Hematopoietic multipotent progenitor cell treated with erythropoietin and hydrocortisone succinate and interleukin-3 and kit ligand, for 17 days (in vitro differentiated cells): ENCODE measurements around the gene MARCHF5.
"Not testable (repeated sequence)": the region's sequence is repeated elsewhere in the genome, so short reads cannot be mapped to it uniquely, and the experiment has no call there.

Experiments
- DNase-seq: peaks from one replicate; pipeline ENCODE4 v3.0.0-alpha.2; 2015; ENCODE audit warnings: low spot score

MARCHF5 gene

DNA sequence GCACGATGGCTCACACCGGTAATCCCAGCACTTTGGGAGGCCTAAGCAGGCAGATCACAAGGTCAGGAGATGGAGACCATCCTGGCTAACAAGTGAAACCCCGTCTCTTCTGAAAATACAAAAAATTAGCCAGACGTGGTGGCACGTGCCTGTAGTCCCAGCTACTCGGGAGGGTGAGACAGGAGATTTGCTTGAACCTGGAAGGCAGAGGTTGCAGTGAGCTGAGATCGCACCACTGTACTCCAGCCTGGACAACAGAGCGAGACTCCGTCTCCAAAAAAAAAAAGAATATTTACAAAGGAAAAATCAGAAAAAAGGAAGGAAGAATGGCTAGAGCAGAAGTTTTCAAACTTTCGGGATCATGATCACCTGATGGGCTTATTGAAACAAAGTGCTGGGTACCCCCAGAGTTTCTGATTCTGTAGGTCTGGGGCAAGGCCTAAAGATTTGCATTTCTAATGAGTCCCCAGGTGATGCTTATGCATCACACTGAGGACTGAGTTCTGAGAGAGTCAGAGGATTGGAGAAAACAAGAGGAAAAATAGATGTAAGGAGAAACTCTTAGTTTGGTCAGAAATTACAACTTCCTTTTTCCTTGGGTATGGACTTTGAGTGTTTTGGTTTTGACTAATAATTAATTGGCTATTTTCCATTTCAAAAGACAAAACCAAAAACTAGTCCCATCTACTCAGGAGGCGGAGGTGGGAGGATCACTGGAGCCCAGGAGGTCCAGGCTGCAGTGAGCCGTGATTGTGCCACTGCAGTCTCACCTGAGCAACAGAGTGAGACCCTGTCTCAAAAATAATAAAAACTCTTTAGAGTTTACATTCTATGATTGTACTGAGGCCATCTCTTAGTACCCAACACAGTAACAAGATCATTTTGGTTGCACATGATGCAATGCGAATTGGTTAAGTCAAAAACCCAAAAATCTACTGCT, 14.4 kb downstream of the MARCHF5 start:
- no peak for DNase-seq

GRCh38 chr10:92309272-92309671, 18.3 kb downstream of the MARCHF5 start:
- DNase-seq = no peak

DNA sequence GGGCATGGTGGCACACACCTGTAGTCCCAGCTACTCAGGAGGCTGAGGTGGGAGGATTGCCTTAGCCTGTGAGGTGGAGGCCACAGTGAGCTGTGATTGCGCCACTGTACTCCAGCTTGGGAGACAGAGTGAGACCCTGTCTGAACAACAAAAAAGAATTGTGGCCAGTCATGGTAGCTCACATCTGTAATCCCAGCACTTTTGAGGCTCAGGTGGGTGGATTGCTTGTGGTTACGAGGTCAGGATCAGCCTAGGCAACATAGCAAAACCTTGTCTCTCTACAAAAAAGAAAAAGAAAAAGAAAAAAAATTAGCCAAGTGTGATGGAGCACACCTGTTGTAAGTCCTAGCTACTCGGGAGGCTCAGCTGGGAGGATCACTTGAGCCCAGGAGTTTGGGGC, 22.8 kb downstream of the MARCHF5 start:
- no peak for DNase-seq

- DNase-seq = no peak
These were observed 25.6 kb downstream of the MARCHF5 start for GRCh38 chr10:92316610-92317009.

DNA sequence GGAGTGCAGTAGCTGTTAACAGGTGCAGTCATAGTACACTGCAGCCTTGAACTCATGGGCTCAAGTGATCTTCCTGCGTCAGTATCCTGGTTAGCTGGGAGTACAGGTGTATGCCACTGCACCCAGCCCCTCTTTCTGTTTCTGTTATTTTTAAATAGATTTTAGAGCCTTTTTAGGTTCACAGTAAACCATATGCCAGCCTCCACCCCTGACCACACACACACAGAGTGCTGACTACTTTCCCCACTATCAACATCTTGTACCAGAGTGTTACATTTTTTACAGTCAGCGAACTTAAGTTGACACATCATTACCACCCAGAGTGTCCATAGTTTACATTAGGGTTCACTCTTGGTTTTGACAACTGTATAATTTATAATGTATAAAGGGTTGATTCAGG, 32.1 kb downstream of the MARCHF5 start:
- no peak for DNase-seq

DNA sequence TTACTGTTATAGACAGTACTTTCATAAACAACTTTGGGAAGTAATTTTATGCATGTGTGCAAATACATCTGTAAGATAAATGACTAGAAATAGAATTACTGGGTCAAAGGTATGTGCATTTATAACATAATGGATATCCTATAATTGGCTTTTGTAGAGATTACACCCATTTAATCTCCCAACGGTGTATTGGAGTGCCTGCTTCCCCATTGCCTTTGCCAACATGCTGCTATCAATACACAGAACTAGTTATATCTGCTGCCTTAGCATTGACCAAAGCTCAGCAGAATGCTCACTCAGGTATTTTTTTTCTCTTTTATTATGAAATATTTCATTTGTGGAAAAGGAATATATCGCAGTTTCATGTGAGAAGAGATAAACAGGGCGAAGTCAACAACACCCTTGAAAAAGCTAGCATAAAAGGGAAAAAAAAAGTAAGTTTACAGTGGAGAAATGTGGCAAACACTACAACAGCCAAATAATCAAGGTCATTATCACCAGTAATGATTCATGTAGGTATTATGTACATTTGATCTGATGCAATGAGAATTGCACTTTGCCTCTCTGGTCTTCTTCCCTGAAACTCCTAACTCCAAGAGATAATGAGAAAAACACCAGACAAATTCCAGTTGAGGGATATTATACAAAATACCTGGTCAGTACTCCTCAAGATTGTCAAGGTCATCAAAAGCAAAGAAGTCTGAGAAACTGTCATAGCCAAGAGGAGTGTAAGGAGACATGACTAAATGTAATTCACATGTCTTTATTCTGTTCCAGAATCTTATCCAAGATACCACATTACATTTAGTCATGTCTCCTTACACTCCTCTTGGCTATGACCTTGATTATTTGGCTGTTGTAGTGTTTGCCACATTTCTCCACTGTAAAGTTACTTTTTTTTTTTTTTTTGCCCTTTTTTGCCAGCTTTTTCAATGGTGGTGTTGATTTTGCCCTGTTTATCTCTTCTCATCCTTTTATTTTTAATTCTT, 36.8 kb downstream of the MARCHF5 start:
- no peak for DNase-seq

GRCh38 chr10:92328993-92329392, 38.0 kb downstream of the MARCHF5 start:
- DNase-seq = no peak

- DNase-seq = not testable (repeated sequence)
These were observed 39.0 kb downstream of the MARCHF5 start for GRCh38 chr10:92329927-92330326.

GRCh38 chr10:92342796-92343195, 51.8 kb downstream of the MARCHF5 start:
- no peak for DNase-seq

DNA sequence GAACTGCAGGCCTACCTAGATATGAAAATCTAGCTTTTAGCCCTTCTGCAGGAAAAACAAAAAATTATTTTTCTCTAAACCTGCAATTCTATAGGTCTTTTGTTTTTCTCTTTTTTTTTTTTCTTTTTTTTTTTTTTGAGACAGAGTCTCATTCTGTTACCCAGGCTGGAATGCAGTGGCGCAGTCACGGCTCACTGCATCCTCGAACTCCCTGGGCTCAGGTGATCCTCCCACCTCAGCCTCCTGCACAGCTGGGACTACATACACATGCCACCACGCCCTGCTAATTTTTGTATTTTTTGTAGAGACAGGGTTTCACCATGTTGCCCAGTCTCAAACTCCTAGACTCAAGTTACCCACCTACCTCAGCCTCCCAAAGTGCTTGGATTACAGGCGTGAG, 54.6 kb downstream of the MARCHF5 start:
- not testable (repeated sequence) for DNase-seq

GRCh38 chr10:92347035-92347676, 56.2 kb downstream of the MARCHF5 start:
- DNase-seq = not testable (repeated sequence)

DNA sequence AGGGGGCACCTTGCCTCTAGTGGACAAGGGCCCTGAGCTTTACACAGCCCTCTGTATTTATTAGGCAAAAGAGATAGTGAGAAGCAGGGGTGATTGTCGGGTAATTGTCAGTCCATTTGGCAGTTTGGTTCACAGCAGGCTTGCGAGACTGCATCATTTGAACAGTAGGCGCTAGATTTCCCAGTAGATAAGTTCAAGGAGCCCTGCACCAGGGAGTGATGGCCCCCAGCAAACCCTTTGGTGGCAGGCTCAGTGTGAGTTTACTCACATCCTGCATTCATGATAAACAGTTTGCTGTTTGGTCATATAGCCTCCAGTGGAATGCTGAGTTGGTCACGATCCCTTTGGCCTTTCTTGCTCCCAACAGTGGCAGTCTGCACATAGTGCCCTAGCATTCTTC, 59.4 kb downstream of the MARCHF5 start:
- no peak for DNase-seq

GRCh38 chr10:92354587-92354986, 63.6 kb downstream of the MARCHF5 start:
- no peak for DNase-seq

- DNase-seq = no peak
These were observed 65.1 kb downstream of the MARCHF5 start for GRCh38 chr10:92356041-92356440.

DNA sequence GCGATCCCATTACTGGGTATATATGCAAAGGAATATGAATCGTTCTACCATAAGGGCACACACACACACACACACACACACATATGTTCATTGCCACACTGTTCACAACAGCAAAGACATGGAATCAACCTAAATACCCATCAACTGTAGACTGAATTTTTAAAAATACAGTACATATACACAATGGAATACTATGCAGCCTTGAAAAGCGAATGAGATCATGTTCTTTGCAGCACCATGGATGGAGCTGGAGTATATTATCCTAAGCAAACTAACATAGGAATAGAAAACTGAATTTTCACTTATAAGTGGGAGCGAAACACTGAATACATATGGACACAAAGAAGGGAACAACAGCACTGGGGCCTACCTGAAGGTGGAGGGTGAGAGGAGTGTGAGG, 72.5 kb downstream of the MARCHF5 start:
- no peak for DNase-seq

DNA sequence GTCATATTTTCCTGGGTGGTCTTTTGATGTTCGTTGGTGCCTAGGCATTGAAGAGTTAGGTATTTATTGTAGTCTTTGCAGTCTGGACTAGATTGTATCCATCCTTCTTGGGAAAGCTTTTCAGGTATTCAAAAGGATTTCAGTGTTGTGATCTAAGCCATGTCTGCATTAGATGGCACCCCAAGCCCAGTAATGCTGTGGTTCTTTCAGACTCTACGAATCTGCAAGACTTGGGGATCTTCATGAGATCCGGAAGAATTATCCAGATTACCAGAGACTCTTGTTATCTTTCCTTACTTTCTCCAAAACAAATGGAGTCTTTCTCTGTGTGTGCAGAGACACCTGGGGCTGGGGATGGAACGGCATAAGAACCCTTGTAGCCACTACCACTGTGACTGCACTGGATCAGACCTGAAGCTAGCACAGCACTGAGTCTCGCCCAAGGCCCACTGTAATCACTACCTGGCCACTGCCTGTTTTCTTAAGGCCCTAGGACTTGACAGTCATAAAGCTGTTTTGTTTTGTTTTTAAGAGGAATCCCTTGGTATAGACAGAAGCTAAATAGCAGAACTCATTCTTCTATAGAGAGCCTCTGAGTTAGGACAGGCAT, 75.5 kb downstream of the MARCHF5 start:
- DNase-seq = no peak

DNA sequence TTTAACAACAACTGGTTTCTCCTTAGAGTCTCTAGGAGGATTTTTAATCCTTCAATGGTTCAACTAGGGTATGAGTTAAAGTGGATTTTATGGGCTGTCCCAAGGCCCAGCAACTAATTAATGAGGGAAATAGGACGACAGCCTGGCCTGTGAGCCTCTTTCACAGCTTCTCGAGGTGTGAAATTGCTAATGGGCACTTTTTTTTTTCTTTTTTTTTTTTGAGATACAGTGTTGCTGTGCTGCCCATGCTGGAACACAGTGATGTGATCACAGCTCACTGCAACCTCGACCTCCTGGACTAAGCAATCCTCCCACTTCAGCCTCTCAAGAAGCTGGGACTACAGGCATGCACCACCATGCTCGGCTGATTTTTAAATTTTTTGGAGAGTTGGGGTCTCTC, 87.0 kb downstream of the MARCHF5 start:
- no peak for DNase-seq

DNA sequence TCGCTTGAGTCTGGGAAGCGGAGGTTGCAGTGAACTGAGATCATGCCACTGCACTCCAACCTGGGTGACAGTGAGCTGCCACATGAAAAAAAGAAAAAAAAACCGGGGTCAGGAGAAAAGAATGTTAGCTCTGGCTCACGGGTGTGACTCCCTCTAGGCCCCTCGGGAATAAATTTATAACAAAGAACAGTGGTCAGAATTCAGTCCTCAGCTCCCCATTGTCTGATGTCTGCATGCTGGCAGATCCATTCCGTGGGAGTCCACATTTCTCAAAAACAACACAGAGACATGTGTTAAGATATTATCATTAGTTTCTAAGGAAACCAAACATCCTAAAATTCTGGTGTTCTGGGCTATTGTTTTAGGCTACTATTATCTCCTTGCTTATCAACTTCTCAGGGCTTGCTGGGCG, 90.6 kb downstream of the MARCHF5 start:
- DNase-seq = no peak

- DNase-seq = no peak
These were observed 91.7 kb downstream of the MARCHF5 start for GRCh38 chr10:92382631-92383030.

DNA sequence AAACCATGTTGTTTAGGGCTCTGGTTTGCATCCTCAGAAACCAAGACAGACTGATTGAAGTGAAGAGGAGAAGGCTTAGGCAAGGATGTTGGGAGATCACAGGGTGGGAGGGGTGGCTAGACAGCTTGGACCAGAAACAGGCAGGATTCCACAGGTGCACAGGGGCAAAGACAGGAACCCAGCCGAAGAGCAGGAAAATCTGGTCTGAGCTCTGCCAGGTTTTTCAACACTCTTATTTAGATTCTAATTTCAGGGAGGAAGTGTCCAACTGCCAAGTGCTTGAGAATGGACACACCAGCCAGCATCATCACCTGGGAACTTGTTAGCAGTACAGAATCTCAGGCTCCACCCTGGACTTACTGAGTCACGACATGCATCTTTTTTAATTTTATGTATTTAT, 93.8 kb downstream of the MARCHF5 start:
- no peak for DNase-seq

DNA sequence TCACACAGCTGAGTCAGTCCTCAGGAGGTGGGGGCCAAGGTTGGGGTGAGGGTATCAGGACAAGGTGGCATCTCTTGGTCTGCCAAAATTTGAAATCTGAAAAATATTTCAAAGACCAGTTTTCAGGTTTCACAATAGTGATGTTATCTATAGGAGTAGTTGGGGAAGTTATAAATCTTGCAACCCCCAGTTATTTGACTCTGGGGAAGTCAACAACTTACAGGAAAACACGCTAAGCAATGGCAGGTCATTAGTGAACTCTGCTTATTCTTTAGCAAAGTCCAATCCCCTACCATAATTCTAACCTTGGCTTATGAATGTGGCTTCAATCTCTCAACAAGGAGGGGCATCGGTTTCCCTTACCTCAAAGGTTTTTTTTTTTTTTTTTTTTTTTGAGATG, 94.9 kb downstream of the MARCHF5 start:
- no peak for DNase-seq
